ENCODE data around the gene CANT1.

CANT1 gene

GRCh38 chr17:79046916-79047280 is 37.3 kb upstream of the CANT1 start:
- no peak overlapping the region for H3K4me3 ChIP-seq (replicated peaks; ENCODE audit: low read depth, low read length)
- no peak for TF ChIP-seq CTCF (IDR thresholded peaks at IDR 0.05; ENCODE audit: low read depth, low read length, missing control alignments)
- DNase-seq (ENCODE audit: extremely low read depth, low read depth) = no peak

DNA sequence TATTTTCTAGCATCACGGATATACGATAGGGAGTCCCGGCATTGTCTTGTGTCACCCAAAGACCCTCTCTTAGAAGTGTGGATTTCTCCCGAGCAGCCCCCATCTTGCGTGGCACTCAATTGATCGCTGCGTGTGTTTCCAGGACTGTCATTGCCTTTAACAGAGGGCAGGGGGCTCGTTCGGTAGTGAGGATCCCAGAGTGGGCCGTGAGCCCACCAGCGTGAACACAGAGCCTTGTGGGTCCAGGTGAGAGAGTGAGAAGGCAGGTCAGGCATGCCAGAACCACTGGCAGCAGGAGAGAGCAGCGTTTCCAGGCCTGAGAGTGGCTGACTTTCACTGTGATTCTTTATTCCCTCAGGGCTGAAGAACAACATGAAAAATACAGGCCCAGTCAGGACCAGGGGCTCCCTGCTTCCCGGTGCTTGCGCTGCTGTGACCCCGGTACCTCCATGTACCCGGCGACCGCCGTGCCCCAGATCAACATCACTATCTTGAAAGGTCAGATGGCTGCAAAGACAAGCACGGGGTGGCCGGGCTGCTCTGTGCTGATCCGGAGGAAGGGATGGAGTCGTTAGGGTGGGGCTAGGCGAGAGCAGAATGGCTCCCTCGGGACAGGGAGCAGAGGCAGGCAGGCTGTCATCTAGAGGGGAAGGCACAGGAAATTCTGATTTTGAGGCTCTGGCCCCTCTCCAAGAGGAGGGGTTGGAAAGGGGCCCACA is 36.8 kb upstream of the CANT1 start:
- no peak for TF ChIP-seq CTCF (IDR thresholded peaks at IDR 0.05; ENCODE audit: low read depth, low read length, missing control alignments)
- no peak overlapping the region for H3K4me3 ChIP-seq (replicated peaks; ENCODE audit: low read depth, low read length)
- DNase-seq (ENCODE audit: extremely low read depth, low read depth) = no peak

- no peak for DNase-seq (ENCODE audit: extremely low read depth, low read depth)
- H3K4me3 ChIP-seq (replicated peaks; ENCODE audit: low read depth, low read length) = no peak overlapping the region
Measured at GRCh38 chr17:79045842-79046196, 36.3 kb upstream of the CANT1 start.

GRCh38 chr17:79045001-79045729 is 35.6 kb upstream of the CANT1 start:
- no peak for DNase-seq (ENCODE audit: extremely low read depth, low read depth)
- no peak overlapping the region for H3K4me3 ChIP-seq (replicated peaks; ENCODE audit: low read depth, low read length)
- no peak for TF ChIP-seq CTCF (IDR thresholded peaks at IDR 0.05; ENCODE audit: low read depth, low read length, missing control alignments)

More at GRCh38 chr17:79045842-79046196, 36.3 kb upstream of the CANT1 start:
- TF ChIP-seq CTCF (IDR thresholded peaks at IDR 0.05; ENCODE audit: low read depth, low read length, missing control alignments) = peak; percentile 96

GRCh38 chr17:79044462-79044861 is 34.9 kb upstream of the CANT1 start:
- no peak overlapping the region for H3K4me3 ChIP-seq (replicated peaks; ENCODE audit: low read depth, low read length)
- DNase-seq (ENCODE audit: extremely low read depth, low read depth) = no peak
- TF ChIP-seq CTCF (IDR thresholded peaks at IDR 0.05; ENCODE audit: low read depth, low read length, missing control alignments) = no peak

DNA sequence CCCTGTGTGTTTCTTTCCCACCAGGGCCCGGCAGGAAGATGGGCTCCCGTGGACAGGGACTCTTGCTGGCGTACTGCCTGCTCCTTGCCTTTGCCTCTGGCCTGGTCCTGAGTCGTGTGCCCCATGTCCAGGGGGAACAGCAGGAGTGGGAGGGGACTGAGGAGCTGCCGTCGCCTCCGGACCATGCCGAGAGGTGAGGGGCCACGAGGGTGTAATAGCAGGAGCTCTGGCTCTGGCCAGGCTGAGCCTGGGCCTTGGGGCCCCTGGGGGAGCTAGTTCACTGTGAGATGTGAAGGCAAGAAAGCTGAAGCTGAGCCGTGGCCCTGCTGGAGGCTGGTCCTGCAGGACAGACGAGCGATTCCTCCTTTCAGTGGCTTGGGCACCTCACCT is 34.4 kb upstream of the CANT1 start:
- TF ChIP-seq CTCF (IDR thresholded peaks at IDR 0.05; ENCODE audit: low read depth, low read length, missing control alignments) = no peak
- no peak for DNase-seq (ENCODE audit: extremely low read depth, low read depth)

More for the DNA sequence above, 34.4 kb upstream of the CANT1 start:
- H3K4me3 ChIP-seq (replicated peaks; ENCODE audit: low read depth, low read length) = no peak overlapping the region
